HG02678 (cell line): ENCODE measurements around the gene RNF186.
"Not testable (repeated sequence)": the region's sequence is repeated elsewhere in the genome, so short reads cannot be mapped to it uniquely, and the experiment has no call there.

Source experiments
- ATAC-seq: cut with Tn5 transposase; IDR thresholded peaks from one replicate; pipeline ENCODE4 v1.9.1; 2021; ENCODE audit warnings: mild to moderate bottlenecking, moderate library complexity; ENCODE audit not compliant: unreplicated experiment

Gene RNF186, protein sequence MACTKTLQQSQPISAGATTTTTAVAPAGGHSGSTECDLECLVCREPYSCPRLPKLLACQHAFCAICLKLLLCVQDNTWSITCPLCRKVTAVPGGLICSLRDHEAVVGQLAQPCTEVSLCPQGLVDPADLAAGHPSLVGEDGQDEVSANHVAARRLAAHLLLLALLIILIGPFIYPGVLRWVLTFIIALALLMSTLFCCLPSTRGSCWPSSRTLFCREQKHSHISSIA

DNA sequence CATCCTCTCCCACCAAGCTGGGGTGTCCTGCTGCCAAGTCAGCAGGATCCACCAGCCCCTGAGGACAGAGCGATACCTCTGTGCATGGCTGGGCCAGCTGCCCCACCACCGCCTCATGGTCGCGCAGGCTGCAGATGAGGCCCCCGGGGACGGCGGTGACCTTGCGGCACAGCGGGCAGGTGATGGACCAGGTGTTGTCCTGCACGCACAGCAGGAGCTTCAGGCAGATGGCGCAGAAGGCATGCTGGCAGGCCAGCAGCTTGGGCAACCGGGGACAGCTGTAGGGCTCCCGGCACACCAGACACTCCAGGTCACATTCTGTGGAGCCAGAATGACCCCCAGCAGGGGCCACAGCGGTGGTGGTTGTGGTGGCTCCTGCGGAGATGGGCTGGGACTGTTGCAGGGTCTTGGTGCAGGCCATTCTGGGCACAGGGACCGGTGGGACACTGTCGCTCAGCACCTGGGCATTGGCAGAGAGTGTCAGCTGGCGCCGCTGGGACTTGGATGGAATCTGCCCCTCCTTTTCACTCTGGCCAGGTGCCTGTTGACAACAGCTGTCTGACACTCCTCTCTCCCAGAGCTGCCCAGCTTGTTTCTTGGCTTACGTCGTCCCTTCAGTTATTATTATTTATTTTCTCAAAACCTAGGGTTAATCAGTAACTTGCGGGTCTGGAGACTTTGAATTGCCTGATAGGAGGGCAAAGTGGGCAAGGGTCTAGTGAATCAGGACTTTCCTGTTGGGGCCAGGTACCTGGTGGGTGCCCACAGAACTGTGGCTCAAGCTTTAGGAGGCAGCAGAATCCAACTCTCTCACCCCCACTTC, at the start of gene RNF186:
Gene RNF186 (minus strand): TSS at position 603 of the 823 bp plus-strand sequence. CDS start 182 bp downstream, at position 421.
- no peak for ATAC-seq

DNA sequence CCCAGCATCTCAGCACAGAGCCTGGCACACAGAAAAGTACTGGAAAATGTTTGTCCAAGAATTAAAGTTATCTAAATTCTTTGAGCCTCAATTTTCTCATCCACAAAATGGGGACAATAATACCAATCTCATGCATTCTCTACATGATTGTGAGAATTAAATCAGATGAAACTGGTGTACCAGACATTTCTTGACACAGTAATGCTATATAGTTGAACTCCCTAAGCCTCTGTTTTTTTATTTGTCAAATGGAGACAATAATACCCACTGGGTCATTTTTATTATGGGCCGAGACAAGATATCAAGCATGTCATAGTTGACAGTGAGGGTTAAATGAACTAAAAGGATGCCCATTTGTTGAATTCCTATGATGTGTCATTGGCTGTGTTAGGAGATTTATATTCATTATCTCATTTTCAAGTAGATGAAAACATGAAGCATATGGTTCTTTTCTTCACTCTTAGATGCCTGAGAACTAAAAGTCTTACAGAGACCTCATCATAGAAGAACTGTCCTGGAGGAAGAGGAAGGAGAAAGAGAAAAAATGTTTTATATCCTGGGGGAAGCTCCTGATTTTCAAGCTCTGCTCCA, 49.6 kb upstream of the RNF186 start:
- no peak for ATAC-seq

DNA sequence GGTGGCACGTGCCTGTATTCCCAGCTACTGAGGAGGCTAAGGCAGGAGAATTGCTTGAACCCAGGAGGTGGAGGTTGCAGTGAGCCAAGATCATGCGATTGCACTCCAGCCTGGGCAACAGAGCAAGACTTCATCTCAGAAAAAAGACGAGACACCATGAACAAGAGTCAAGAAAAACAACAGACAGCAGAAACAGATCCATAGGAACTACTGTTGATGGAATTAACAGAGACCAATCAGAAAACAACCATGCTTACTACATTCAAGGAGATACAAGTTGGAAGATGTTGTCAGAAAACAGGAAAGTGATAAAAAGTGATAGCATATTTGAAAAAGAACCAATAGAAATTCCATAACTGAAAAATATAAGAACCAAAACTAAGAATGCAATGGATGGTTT, 47.9 kb upstream of the RNF186 start:
- no peak for ATAC-seq

DNA sequence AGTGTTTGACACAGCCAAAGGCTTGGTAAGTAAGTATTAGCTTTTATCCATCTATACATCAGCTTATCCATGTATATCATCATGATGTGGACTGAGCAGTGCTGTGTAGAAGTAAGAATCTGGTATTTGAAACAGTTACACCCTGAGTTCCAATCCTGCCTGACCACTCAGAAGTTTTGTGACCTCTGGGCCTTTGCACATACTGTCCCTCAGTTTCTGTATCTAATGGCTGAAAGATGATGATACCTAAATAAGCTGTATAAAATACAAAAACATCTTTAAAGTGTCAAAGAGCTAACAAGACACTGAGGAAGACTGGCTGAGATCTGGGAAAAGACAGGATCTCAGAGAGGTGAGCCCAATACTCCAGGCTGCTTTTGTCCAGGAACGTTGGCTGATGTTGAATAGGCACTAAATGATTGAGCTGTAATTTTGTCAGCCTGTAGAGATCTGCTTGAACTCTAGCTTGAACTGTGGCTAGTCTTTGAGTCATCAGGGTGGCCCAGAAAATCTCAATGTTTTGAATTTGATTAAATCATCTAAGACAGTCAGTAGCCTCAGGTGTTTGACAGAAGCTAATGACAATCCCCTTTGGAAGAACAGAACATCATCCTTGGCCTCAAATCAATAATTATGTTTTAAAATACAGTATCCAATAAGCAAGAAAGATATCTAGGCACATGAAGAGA, 46.9 kb upstream of the RNF186 start:
- no peak for ATAC-seq

DNA sequence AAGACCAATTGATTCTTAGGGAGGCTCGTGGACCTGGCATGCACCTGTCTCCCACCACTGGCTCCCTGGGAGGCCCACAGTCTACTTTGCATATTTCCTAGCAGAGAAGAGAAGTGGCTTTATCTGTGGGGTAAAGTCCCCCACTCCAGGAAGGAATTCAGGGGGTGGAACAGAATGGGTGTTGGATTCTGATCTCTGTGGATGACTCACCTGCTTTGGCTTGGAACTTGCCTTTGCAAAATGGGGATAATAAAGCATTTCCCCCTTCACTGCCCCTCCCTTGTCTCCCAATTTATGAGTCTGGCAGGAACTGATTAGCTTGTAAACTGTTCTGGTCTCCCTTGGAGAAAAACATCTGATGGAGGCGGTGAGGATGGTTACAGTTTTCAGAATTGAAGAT, 46.0 kb upstream of the RNF186 start:
- no peak for ATAC-seq

DNA sequence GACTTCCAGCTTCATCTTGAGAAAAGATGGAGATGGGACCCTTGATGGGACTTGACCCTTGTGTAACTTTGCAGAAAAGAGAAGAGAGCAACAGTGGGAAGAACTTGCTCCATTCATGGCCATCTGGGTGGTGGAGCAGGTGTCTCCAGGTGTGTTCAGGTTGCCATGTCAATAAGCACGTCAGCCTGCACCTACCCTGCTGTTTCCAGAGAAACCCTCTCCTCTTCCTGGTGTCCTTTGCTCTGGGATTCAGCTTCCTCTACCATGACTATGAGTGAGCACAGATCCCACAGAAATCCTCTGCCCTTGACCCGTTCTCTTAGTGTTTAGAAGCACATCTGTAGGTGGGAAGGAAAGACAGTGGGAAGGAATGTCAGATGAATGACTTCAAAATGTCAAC, 45.3 kb upstream of the RNF186 start:
- no peak for ATAC-seq

DNA sequence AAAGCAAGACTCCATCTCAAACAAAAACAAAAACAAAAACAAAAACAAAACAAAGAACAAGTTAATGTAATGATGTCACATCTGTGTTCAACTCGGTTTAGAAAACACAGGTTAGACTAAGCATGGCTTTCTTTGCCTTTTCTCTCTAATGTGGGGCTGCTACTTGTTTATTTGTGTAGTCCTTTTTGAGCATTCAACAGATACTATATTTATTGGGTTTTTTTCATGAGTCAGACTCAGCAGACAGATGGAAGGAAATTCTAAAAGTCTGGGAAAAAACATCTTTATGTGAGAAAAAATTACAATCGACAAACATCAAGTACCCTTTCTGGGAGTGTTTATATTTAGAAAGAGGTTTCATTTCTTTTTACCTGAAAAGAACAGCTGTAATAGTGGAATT, 44.8 kb upstream of the RNF186 start:
- no peak for ATAC-seq

DNA sequence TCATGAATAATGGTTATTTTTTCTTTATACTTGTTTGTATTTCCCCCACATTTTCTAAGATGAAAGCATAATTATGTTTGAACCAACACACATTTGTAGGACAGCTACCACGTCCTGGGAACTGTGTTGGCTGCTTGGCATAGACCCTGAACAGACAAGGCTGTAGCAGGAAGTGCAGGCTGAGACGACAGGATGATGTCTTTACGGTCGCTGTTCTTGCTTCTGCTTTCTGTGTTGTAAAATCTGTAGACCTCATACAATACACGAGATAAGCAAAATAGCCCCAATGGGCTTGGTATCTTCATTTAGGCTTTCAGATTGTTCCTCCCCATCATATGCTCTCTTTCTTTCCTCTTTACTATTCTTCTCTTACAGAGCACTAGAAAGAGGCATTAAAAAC, 43.8 kb upstream of the RNF186 start:
- no peak for ATAC-seq

DNA sequence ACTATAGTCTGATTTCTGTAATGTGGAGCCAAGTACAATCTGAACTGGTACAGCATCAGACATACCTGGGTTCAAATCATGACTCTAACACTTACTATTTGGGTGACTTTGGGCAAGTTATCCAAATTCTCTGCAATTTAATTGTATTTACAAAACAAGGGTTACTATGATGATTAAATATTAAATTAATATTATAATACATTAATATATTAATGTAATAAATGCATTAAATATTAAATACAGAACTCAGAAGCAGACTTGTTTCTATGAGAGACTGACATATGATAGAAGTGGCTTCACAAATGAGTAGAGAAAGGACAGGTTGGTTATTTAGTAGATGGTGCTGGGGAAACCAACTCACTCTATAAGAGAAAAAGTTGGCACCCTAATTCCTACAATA, 39.8 kb upstream of the RNF186 start:
- ATAC-seq: no peak

DNA sequence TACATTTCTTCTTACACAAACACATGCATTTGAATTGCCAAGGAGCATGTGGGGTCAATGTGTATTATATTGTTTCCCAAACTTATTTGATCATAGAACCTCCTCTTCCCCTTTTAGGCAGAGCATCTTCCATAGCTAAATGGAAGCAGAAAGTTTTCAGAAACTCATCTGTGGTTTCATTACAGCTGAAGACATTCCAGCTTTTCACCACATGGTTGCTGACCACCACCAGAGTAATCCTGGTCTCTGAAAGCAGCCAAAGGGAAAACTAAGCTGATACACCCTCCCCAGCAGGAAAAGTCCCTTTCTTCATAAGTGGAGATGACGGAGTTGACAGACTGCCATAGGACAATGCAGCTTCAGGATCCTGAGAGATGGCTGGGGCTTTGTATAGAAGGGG, 37.0 kb upstream of the RNF186 start:
- no peak for ATAC-seq

DNA sequence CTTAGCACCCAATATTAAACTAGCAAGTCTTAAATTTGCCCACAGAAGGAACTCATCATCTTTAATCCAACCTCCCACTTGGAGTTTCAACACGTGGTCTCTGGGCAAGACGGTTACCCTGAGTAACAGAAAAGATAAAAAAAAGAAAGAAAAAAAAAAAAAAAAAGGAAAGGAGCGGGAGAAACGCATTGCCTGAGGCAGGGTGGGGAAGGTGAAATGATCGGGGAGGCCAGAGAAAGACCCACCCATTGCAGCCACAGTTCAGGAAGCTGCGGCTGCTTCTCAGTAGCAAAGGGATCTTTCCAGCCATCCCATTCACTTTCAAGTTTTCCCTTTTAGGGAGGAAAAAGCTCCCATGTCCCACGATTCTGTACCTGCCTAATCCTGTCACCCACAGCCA, 35.1 kb upstream of the RNF186 start:
- no peak for ATAC-seq

DNA sequence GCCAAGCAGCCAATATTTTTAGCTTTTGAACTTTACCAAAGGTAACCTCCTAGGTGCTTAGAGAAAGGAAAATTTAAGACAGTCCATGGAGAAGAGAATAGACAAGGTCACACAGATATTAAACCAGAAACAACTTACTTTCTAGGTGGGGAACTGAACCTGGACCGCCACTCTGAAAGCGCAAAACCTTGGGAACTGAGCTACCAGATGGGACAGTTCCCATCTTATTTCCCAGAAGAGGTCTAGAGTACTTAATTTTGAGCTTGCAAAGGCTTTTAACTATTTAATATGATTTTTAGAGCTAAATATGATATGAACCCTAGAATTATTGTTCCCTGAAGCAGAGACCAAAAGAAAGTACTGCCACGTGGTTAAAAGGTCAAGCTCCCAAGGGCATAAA, 34.2 kb upstream of the RNF186 start:
- not testable (repeated sequence) for ATAC-seq

DNA sequence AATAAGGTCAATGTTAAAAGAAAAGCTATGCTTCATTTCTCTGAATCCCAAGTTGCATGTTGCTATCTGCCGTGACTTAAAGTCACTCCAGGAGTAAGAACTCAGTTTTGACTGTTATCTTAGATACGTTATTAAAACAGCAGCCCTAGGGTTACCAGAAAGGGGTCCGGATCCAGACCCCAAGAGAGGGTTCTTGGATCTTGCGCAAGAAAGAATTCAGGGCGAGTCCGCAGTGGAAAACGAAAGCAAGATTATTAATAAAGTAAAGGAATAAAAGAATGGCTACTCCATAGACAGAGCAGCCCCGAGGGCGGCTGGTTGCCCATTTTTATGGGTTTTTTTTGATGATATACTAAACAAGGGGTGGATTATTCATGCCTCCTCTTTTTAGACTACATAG, 32.3 kb upstream of the RNF186 start:
- not testable (repeated sequence) for ATAC-seq

DNA sequence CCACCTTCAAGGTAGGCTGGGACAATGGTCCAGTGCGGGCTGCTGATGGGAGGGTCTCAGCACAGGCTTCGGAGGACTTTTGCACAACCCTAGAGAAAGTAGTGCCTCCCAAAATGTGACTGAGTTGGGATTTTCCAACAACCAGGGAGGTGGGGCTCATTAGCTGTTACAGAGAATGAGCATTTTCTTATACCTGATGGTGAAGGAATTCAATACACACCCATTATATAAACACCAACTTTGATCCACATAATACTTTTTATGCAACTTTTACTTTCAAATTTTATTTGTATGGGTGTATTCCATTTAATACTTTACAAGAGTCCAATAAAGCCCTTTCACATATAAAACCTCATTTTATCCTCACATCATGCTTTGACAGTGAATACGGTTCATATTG, 31.3 kb upstream of the RNF186 start:
- ATAC-seq: no peak

DNA sequence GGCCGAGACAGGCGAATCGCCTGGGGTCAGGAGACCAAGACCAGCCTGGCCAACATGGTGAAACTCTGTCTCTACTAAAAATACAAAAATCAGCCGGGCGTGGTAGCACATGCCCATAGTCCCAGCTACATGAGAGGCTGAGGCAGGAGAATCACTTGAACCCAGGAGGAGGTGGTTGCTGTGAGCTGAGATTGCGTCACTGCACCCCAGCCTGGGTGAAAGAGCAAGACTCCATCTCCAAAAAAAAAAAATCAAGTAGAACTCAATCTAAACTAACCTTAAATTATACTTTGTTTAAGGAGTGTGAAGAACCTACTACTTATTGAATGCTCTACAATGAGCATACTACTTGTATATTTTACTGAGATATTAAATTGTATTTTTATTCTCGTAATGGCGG, 30.5 kb upstream of the RNF186 start:
- no peak for ATAC-seq

DNA sequence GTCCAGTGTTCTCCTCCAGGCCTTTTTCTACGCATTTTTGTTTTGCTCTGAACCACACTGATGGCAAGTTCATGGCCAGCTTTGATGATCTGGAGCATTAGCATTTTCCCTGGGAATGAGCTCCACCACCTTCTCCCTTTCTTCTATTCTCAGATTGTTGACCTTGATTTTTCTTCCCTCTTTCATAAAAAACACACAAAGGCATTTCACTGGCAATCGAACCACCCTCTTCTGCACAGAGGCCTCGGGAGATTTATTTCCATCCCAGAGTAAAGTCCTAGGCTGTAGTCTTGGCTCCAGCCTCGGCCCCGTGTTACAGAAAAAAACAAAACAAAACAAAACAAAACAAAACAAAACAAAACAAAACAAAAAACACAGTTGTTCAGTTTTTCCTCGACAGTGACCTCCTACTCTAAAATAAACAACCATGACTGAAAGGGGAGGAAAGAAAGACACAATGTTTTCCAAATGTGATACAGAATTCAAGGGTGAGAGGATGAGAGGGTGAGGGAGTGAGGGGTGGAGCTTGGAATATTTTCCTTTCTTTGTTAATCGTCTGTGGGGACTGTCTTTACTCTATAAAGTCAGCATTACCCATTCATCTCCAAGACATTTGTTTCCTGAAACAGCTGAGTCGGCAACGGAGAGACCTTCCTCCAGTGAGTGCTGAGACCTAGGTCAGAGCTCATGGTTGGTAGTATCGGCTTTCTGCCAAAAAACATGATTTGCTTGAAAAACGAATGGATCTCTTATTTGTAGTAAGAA, 29.8 kb upstream of the RNF186 start:
- ATAC-seq: no peak

DNA sequence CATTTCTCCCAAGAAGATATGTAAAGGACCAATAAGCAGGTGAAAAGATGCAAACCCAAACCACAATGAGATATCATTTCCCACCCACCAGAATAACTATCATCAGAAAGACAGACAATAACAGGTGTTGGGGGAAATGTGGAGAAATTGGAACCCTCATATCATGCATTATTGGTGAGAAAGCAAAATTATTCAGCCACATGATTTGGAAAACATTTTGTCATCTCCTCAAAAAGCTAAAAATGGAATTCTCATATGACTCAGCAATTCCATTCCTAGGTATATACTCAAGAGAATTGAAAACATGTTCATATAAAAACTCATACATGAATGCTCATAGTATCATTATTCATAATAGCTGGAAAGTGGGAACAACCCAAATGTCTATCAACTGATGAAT, 25.1 kb upstream of the RNF186 start:
- no peak for ATAC-seq

DNA sequence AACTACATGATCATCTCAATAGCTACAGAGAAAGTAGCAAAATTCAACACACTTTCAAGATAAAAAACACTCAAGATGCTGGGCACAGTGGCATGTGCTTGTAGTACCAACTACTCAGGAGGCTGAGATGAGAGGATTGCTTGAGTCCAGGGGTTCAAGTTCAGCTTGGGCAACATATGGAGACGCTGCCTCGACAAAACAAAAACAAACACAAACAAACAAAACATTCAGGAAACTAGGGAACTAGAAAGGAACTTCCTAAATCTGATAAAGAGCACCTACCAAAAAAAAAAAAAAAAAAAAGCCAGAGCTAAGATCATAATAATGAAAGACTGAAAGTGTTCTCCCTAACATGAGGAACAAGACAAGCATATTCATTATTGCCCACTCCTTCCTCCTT, 22.8 kb upstream of the RNF186 start:
- no peak for ATAC-seq

DNA sequence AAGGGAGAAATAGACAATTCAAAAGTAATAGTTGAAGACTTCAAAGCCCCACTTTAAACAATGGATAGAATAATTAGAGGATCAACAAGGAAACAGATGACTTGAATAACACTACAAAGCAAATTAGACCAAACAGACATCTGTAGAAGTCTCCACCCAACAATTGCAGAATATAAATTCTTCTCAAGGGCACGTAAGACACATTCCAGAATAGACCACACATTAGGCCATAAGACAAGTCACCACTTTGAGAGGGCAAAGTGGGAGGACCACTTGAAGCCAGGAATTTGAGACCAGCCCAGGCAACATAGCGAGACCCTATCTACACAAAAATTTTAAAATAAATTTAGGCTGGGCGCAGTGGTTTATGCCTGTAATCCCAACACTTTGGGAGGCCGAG, 20.5 kb upstream of the RNF186 start:
- ATAC-seq: no peak

DNA sequence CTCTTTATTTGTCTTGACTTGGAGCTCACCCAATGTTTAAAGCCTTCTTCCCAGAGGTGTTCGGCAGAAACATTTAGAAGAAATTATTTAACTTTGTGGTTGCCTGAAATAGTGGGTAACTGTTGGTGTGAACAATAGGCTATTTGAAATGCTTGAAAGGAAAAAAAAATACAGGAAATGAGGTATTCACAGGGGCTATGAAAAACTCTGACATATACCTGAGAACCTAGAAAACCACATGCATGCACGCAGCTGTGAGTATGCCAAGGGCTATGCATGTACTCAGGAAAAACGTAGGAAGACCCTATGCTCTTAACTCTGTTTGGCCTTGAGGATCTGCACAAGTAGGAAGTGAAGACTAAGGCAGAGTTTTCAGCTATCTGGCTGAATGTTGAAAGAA, 16.4 kb upstream of the RNF186 start:
- ATAC-seq: no peak

DNA sequence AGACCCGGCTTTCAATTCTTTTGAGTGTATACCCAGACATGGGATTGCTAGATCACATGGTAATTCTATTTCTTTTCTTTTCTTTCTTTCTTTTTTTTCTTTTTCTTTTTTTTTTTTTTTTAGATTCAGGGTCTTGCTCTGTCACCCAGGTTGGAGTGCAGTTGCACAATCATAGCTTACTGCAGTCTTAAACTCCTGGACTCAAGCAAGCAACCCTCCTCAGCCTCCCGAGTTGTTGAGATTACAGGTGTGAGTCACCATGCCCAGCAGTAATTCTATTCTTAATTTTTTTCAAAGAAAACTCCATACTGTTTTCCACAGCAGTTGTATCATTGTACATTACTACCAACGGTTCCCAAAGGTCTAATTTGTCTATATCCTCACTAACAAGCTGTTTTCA, 13.5 kb upstream of the RNF186 start:
- no peak for ATAC-seq
